ENCODE measurements around the gene GAB2. TPM values are rescaled to one million over a fixed set of nuclear protein-coding genes. Genes with fewer than 3 reads are reported as not detected.
A peak's percentile ranks its signal among the peaks of the same experiment; 100 is the strongest.

The GAB2 gene
- total and polyA plus RNA-seq, 10 of the 15 experiments (the other 5 are each of a cell fraction or from before 2014, with no cell fraction given), result 0.69 to 12.6 (median 3.8) TPM

DNA sequence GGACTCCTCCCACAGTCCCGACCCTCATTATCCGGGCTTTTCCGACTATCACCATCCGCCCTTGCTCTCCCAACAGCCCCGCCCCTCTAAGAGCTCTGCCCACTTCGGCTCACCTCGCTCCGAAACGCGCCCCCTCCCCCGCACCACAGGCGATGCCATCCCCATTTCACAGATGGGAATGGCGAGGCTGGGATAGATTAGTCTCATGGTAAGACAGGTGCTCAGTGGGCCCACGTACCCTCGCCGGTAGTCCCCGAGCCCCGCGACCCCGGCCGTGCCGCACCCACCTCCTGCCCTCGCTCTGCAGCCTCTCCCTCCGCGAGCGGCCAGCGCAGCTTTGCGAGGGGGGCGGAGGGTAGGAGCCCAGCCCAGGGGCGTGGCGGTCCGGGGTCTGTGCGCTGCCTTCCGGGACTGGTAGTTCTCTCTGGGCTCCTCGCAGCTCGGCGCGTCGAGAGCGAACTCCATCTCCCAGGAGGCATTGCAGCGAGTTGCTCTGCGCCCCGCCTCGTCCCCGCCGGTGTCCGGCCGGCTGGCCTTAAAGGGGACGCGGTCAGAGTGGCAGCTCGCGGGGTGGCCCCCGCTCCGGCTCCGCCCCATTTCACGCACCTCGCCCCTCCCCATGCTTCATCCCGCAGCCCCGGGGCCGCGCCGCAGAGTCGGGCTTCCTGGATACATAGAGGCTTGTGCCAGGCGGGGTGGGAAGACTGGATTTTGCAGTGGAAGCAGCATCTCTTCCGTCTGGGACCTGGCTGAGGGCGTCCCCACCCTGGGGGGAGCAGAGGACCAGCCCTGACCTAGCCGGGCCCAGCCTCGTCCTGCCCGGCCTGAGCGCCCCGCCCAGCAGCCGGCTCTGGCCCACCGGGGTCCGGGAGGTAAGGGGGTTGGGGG lies 229.1 kb downstream of the GAB2 start, which contains the start of the genes KCTD21 and USP35 (continued):
- TF ChIP-seq REST (IDR thresholded peaks at IDR 0.05; ENCODE audit: low read depth, low read length) (no peak), ZBTB4 (CRISPR knock-in tag; IDR thresholded peaks at IDR 0.05) (no peak), POLR2A (IDR thresholded peaks at IDR 0.05; ENCODE audit: low read depth, low read length) (peak; percentile 80), ZNF207 (IDR thresholded peaks at IDR 0.05; ENCODE audit: borderline replicate concordance) (peak; percentile 81; the same call in 1 of the 2 replicates), SREBF1 (IDR thresholded peaks at IDR 0.05; ENCODE audit: low read length) (peak; percentile 76), TAF1 (IDR thresholded peaks at IDR 0.05; ENCODE audit: borderline replicate concordance, low read depth, low read length) (peak; percentile 34; the same call in 1 of the 2 replicates), STAT3 (IDR thresholded peaks at IDR 0.05; ENCODE audit: low read depth, low read length) (no peak), TBL1XR1 (IDR thresholded peaks at IDR 0.05; ENCODE audit: low read depth, low read length) (peak; percentile 61; the same call in 1 of the 2 replicates), FOXM1 (IDR thresholded peaks at IDR 0.05; ENCODE audit: low read depth, low read length) (no peak), NFYA (IDR thresholded peaks at IDR 0.05; ENCODE audit: borderline replicate concordance, low read depth, low read length) (no peak)
- TF ChIP-seq, protein P1, sequence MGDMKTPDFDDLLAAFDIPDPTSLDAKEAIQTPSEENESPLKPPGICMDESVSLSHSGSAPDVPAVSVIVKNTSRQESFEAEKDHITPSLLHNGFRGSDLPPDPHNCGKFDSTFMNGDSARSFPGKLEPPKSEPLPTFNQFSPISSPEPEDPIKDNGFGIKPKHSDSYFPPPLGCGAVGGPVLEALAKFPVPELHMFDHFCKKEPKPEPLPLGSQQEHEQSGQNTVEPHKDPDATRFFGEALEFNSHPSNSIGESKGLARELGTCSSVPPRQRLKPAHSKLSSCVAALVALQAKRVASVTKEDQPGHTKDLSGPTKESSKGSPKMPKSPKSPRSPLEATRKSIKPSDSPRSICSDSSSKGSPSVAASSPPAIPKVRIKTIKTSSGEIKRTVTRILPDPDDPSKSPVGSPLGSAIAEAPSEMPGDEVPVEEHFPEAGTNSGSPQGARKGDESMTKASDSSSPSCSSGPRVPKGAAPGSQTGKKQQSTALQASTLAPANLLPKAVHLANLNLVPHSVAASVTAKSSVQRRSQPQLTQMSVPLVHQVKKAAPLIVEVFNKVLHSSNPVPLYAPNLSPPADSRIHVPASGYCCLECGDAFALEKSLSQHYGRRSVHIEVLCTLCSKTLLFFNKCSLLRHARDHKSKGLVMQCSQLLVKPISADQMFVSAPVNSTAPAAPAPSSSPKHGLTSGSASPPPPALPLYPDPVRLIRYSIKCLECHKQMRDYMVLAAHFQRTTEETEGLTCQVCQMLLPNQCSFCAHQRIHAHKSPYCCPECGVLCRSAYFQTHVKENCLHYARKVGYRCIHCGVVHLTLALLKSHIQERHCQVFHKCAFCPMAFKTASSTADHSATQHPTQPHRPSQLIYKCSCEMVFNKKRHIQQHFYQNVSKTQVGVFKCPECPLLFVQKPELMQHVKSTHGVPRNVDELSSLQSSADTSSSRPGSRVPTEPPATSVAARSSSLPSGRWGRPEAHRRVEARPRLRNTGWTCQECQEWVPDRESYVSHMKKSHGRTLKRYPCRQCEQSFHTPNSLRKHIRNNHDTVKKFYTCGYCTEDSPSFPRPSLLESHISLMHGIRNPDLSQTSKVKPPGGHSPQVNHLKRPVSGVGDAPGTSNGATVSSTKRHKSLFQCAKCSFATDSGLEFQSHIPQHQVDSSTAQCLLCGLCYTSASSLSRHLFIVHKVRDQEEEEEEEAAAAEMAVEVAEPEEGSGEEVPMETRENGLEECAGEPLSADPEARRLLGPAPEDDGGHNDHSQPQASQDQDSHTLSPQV (IDR thresholded peaks at IDR 0.05), result no peak
- TF ChIP-seq, protein P2, sequence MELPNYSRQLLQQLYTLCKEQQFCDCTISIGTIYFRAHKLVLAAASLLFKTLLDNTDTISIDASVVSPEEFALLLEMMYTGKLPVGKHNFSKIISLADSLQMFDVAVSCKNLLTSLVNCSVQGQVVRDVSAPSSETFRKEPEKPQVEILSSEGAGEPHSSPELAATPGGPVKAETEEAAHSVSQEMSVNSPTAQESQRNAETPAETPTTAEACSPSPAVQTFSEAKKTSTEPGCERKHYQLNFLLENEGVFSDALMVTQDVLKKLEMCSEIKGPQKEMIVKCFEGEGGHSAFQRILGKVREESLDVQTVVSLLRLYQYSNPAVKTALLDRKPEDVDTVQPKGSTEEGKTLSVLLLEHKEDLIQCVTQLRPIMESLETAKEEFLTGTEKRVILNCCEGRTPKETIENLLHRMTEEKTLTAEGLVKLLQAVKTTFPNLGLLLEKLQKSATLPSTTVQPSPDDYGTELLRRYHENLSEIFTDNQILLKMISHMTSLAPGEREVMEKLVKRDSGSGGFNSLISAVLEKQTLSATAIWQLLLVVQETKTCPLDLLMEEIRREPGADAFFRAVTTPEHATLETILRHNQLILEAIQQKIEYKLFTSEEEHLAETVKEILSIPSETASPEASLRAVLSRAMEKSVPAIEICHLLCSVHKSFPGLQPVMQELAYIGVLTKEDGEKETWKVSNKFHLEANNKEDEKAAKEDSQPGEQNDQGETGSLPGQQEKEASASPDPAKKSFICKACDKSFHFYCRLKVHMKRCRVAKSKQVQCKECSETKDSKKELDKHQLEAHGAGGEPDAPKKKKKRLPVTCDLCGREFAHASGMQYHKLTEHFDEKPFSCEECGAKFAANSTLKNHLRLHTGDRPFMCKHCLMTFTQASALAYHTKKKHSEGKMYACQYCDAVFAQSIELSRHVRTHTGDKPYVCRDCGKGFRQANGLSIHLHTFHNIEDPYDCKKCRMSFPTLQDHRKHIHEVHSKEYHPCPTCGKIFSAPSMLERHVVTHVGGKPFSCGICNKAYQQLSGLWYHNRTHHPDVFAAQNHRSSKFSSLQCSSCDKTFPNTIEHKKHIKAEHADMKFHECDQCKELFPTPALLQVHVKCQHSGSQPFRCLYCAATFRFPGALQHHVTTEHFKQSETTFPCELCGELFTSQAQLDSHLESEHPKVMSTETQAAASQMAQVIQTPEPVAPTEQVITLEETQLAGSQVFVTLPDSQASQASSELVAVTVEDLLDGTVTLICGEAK (IDR thresholded peaks at IDR 0.05; ENCODE audit: borderline replicate concordance), result no peak; the same call in 1 of the 2 replicates
